Peyer's patch (tissue), 4 donors: ENCODE measurements around the gene EIPR1.

Source experiments
- POLR2A ChIP-seq, 2 donors: fragments of 450-650 bp; IDR thresholded peaks; one replicate each; pipeline ENCODE4 v1.5.1; 2017; ENCODE audit warnings: antibody characterized with exemption in 2 of 2, mild to moderate bottlenecking in 2 of 2, moderate library complexity in 2 of 2
- TF ChIP-seq, protein P1 (sequence below), 6 experiments: fragments of 450-650 bp in 4 of 6; fragments of 200-600 bp in 2 of 6; sonication (generic) in 1 of 6; IDR thresholded peaks; one replicate each; pipeline ENCODE4 v1.5.1; 2017 to 2019; ENCODE audit warnings: antibody characterized with exemption in 6 of 6, mild to moderate bottlenecking in 3 of 6, moderate library complexity in 1 of 6

GRCh38 chr2:3257826-3258225, 119.8 kb downstream of the EIPR1 start:
- TF ChIP-seq, protein P1, sequence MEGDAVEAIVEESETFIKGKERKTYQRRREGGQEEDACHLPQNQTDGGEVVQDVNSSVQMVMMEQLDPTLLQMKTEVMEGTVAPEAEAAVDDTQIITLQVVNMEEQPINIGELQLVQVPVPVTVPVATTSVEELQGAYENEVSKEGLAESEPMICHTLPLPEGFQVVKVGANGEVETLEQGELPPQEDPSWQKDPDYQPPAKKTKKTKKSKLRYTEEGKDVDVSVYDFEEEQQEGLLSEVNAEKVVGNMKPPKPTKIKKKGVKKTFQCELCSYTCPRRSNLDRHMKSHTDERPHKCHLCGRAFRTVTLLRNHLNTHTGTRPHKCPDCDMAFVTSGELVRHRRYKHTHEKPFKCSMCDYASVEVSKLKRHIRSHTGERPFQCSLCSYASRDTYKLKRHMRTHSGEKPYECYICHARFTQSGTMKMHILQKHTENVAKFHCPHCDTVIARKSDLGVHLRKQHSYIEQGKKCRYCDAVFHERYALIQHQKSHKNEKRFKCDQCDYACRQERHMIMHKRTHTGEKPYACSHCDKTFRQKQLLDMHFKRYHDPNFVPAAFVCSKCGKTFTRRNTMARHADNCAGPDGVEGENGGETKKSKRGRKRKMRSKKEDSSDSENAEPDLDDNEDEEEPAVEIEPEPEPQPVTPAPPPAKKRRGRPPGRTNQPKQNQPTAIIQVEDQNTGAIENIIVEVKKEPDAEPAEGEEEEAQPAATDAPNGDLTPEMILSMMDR (IDR thresholded peaks at IDR 0.05): no peak
- TF ChIP-seq POLR2A (IDR thresholded peaks at IDR 0.05): no peak
